GM12874 (cell line): ENCODE results near the gene LZTR1.

Experiments used
- TF ChIP-seq, protein P1 (sequence below): IDR thresholded peaks from 2 replicates; pipeline ENCODE4 v1.5.1; 2011; ENCODE audit warnings: low read depth, mild to moderate bottlenecking, control low read depth, low read length, moderate library complexity; ENCODE audit not compliant: insufficient read depth

Gene LZTR1

GRCh38 chr22:21038405-21038804, 56.3 kb downstream of the LZTR1 start:
- TF ChIP-seq, protein P1, sequence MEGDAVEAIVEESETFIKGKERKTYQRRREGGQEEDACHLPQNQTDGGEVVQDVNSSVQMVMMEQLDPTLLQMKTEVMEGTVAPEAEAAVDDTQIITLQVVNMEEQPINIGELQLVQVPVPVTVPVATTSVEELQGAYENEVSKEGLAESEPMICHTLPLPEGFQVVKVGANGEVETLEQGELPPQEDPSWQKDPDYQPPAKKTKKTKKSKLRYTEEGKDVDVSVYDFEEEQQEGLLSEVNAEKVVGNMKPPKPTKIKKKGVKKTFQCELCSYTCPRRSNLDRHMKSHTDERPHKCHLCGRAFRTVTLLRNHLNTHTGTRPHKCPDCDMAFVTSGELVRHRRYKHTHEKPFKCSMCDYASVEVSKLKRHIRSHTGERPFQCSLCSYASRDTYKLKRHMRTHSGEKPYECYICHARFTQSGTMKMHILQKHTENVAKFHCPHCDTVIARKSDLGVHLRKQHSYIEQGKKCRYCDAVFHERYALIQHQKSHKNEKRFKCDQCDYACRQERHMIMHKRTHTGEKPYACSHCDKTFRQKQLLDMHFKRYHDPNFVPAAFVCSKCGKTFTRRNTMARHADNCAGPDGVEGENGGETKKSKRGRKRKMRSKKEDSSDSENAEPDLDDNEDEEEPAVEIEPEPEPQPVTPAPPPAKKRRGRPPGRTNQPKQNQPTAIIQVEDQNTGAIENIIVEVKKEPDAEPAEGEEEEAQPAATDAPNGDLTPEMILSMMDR, result no peak

DNA sequence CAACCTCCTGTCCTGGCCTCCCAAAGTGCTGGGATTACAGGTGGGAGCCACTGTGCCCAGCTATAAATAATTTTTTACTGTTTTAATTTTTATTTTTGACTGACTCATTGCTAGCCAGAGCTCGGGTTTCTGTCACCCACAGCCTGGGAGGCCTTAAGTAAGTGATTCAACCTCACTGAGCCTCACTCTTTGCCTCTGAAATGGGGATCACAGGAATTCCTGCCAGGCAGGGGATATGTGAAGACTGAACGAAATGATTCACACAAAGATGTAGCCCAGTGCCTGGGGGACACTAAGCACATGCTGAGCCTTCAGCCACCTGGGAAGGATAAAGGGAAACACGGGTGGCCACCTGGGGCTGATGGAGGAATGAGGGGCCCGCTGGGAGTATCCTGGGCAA, 59.8 kb downstream of the LZTR1 start:
- TF ChIP-seq, protein P1, result no peak

- TF ChIP-seq, protein P1, result no peak
Observed at GRCh38 chr22:21042978-21043859, 61.1 kb downstream of the LZTR1 start.

DNA sequence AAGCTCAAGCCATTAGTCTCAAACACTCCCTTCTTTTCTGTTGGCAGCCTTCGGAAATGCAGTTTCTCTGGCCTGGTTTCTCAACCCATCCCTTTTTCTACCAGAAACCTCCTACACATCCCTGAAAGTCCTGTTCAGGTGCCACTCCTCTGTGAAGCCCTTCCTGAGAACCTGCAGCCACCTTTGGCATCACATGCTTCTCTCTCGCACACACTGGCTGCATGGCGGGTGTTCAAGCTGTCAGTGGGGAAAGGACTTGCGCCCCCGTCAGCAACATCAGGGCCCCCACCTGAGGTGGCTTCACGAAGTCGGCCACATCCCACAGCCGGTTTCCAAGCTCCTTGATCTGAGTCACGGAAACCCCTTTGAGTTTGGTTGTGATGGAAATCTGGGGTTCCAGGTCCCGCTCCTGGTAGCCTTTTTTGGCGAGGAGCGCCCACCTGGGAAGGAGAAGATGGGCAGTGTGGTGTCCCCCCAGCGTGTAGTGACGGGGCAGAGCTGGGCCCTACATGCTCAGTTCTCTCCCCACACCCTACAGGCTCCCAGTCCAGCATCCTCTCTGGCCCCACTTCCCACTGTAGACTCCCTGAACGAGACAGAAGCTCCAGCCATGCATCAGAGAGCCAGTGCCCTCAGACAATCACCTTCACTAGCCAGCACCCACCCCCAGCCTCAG, 61.9 kb downstream of the LZTR1 start:
- TF ChIP-seq, protein P1, result no peak

DNA sequence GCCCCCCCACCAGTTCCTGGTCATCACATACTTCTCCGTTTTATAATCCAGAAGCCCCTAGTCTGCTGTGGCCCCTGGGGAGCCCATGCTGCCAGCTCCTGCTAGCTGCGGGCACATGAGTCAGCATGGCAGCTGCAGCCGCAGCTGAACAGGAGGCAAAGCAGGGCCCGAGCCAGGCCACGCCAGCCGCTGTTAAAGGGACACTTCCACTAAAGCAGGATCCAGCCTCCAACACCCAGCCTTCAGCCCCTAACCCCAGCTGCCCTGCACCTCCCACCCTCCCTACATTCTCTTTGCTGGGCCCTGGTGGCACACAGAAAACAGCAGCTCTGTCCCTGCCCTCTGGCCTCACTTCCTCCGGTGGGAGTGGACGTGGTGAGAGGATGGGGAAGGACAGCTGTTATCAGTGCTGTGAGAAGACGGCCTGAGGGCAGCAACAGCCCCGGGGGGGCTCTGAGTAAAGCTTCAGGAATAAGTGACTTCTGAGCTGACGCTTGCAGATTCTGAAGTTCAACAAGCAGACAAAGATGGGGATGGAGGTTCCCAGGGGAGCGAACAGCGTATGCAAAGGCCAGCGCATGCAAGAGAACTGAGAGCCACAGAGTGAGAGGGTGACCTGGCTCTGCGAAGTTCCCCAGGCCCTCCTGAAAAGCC, 63.0 kb downstream of the LZTR1 start:
- TF ChIP-seq, protein P1, result no peak

DNA sequence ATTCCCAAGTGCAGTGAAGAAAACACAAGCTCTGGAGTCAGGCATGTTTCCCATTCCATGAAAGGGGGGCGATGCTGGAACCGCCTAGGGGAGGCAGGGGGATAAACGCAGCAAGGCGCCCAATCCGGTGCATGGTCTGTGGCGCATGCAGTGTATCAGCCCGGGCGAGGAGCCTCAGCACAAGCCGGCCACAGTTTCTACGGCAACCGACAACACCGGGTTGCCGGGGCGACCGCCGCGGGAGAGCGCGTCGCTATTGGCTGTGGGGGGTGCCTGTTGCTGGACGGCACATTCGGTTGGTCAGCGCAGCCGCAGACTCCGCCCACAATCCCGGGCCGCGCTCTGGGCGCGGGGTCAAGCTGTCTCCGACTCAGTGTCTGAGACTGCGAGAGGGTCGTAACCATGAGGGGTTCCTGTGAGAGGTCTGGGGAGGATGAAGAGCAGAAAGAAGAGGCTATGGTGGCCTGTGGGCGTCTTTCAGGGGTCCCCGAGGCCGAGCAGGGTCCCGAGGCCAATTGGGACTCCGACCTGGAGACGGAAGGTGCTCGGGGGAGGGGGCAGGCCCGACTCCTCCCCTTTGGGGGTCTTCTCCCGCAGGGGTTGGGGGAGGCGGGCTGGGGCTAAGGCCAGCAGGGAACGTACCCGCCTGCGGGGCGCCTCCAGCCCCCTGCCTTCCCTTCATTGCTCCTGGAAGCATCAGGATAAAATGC, 63.6 kb downstream of the LZTR1 start, which contains the start of gene LRRC74B:
LRRC74B (plus strand) TSS at position 362 of the 710 bp plus-strand sequence; CDS start at position 403, 41 bp downstream.
- TF ChIP-seq, protein P1, result no peak
